Vagina (tissue), 2 donors: ENCODE measurements around the gene UTP25. TPM values are rescaled to one million over a fixed set of nuclear protein-coding genes. Genes with fewer than 3 reads are reported as not detected.

Experiments
- DNase-seq, 2 donors: peaks; one replicate each; pipeline ENCODE4 v3.0.0-alpha.2; 2017; ENCODE audit errors: extremely low spot score in 2 of 2
- H3K27ac ChIP-seq: fragments of 200-600 bp; sonication (generic); one replicate; pipeline ENCODE4 v1.5.1; 2019
- H3K27me3 ChIP-seq: fragments of 200-600 bp; sonication (generic); one replicate; pipeline ENCODE4 v1.5.1; 2019
- H3K36me3 ChIP-seq, 2 donors: fragments of 200-600 bp; sonication (generic); one replicate each; pipeline ENCODE4 v1.5.1; 2017 to 2019
- H3K4me1 ChIP-seq: fragments of 200-600 bp; sonication (generic); one replicate; pipeline ENCODE4 v1.5.1; 2019
- H3K4me3 ChIP-seq, 2 donors: fragments of 200-600 bp; sonication (generic); 1 replicate in 1 of 2; 2 replicates in 1 of 2; pipeline ENCODE4 v1.5.1; 2016 to 2019
- H3K9me3 ChIP-seq: fragments of 200-600 bp; sonication (generic); one replicate; pipeline ENCODE4 v1.5.1; 2019
- POLR2A ChIP-seq, 2 donors: fragments of 450-650 bp; IDR thresholded peaks; one replicate each; pipeline ENCODE4 v1.6.1; 2017; ENCODE audit warnings: antibody characterized with exemption in 2 of 2, mild to moderate bottlenecking in 2 of 2, moderate library complexity in 2 of 2
- POLR2AphosphoS5 ChIP-seq, 2 donors: sonication (generic); formaldehyde crosslinking; IDR thresholded peaks; one replicate each; pipeline ENCODE4 v1.9.0; 2017; ENCODE audit warnings: antibody characterized with exemption in 2 of 2, mild to moderate bottlenecking in 2 of 2, low read depth in 1 of 2; ENCODE audit not compliant: insufficient read depth in 1 of 2
- intact Hi-C: fragments of 100-400 bp; cut with DNase I; formaldehyde crosslinking; loops from one replicate; pipeline ENCODE4 v1.15.1; 2023
- total RNA-seq: library from RNA; depleted of rRNA; stranded (reverse); fragments of >200 nt; gene quantifications from one replicate; pipeline ENCODE4 v1.2.3, GENCODE V29; 2016
- TF ChIP-seq, protein P1 (sequence below), 3 experiments: fragments of 450-650 bp in 2 of 3; fragments of 200-600 bp in 1 of 3; sonication (generic) in 1 of 3; IDR thresholded peaks; one replicate each; pipeline ENCODE4 v1.5.1; 2017 to 2019; ENCODE audit warnings: antibody characterized with exemption in 3 of 3, mild to moderate bottlenecking in 2 of 3, moderate library complexity in 2 of 3

The UTP25 gene
- total RNA-seq, 1 donor from 2014 or later = 5.9 TPM

- H3K27ac ChIP-seq = peak within 1 kb of the TSS; percentile 75
- peaks cover 29% of the 10 kb centered on the region for H3K4me1 ChIP-seq
- H3K4me3 ChIP-seq = peak within 1 kb of the TSS; percentile 26 to 53
- DNase-seq = no peak
- H3K27me3 ChIP-seq = no peaks in the 10 kb centered on the region
- TF ChIP-seq POLR2A (IDR thresholded peaks at IDR 0.05) (peak in 1 of 2 donors; percentile 38), POLR2AphosphoS5 (IDR thresholded peaks at IDR 0.05; ENCODE audit: insufficient read depth in 1 of 2, low read depth in 1 of 2) (peak in 1 of 2 donors; percentile 82)
- TF ChIP-seq, protein P1, sequence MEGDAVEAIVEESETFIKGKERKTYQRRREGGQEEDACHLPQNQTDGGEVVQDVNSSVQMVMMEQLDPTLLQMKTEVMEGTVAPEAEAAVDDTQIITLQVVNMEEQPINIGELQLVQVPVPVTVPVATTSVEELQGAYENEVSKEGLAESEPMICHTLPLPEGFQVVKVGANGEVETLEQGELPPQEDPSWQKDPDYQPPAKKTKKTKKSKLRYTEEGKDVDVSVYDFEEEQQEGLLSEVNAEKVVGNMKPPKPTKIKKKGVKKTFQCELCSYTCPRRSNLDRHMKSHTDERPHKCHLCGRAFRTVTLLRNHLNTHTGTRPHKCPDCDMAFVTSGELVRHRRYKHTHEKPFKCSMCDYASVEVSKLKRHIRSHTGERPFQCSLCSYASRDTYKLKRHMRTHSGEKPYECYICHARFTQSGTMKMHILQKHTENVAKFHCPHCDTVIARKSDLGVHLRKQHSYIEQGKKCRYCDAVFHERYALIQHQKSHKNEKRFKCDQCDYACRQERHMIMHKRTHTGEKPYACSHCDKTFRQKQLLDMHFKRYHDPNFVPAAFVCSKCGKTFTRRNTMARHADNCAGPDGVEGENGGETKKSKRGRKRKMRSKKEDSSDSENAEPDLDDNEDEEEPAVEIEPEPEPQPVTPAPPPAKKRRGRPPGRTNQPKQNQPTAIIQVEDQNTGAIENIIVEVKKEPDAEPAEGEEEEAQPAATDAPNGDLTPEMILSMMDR (IDR thresholded peaks at IDR 0.05) = no peak
- intact Hi-C loops = no loop called here
- no peaks in the 10 kb centered on the region for H3K9me3 ChIP-seq
- no peaks in the 10 kb centered on the region for H3K36me3 ChIP-seq
Measured at GRCh38 chr1:209805875-209806760, 21.7 kb upstream of the UTP25 start, which contains the start of gene IRF6. IRF6 (minus strand) TSS chr1:209806142; CDS start chr1:209801413, 4,729 bp downstream.

- H3K36me3 ChIP-seq = no peaks in the 10 kb centered on the region
- no peak overlapping the region for H3K27ac ChIP-seq
- H3K4me3 ChIP-seq = no peak overlapping the region
- TF ChIP-seq POLR2A (IDR thresholded peaks at IDR 0.05) (no peak), POLR2AphosphoS5 (IDR thresholded peaks at IDR 0.05; ENCODE audit: insufficient read depth in 1 of 2, low read depth in 1 of 2) (no peak)
- TF ChIP-seq, protein P1 (IDR thresholded peaks at IDR 0.05) = no peak
- H3K4me1 ChIP-seq = peaks cover 19% of the 10 kb centered on the region
- DNase-seq = peak in 1 of 2 donors; percentile 27
- intact Hi-C loops = no loop called here
- no peaks in the 10 kb centered on the region for H3K9me3 ChIP-seq
- no peaks in the 10 kb centered on the region for H3K27me3 ChIP-seq
Measured at GRCh38 chr1:209807509-209807908, 20.3 kb upstream of the UTP25 start.

GRCh38 chr1:209808059-209808581 is 19.7 kb upstream of the UTP25 start:
- Histone ChIP-seq H3K4me3 (no peak overlapping the region), H3K27me3 (no peaks in the 10 kb centered on the region), H3K36me3 (no peaks in the 10 kb centered on the region), H3K9me3 (no peaks in the 10 kb centered on the region), H3K4me1 (peaks cover 13% of the 10 kb centered on the region), H3K27ac (no peak overlapping the region)
- intact Hi-C loops = no loop called here
- TF ChIP-seq, protein P1 (IDR thresholded peaks at IDR 0.05) = no peak
- TF ChIP-seq POLR2A (IDR thresholded peaks at IDR 0.05) (no peak), POLR2AphosphoS5 (IDR thresholded peaks at IDR 0.05; ENCODE audit: insufficient read depth in 1 of 2, low read depth in 1 of 2) (no peak)
- peak in 1 of 2 donors; percentile 79 for DNase-seq

DNA sequence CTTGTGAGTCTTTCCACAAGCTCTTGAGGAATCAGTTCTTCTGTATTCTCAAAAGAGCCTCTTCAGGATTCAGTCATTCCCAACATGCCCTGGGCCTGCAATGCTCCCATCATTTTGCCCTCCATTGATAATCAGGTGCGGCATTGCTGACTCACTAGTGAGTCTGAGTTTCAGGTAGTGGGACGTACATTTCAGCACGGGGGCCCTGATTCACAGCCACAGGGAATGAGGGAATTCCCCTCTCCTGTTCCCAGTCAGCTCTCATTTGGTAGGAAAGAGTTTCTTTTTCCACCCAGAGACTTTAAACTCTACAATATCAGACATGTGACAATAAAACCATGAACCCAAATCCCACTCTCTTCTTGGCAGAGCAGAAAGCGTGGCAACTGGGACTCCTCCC is 18.2 kb upstream of the UTP25 start:
- peaks cover 6% of the 10 kb centered on the region for H3K4me1 ChIP-seq
- TF ChIP-seq, protein P1 (IDR thresholded peaks at IDR 0.05) = no peak
- TF ChIP-seq POLR2AphosphoS5 (IDR thresholded peaks at IDR 0.05; ENCODE audit: insufficient read depth in 1 of 2, low read depth in 1 of 2) = no peak
- TF ChIP-seq POLR2A (IDR thresholded peaks at IDR 0.05) = no peak

More for the DNA sequence above, 18.2 kb upstream of the UTP25 start:
- Histone ChIP-seq H3K4me3 (no peak overlapping the region), H3K27me3 (no peaks in the 10 kb centered on the region), H3K36me3 (no peaks in the 10 kb centered on the region), H3K27ac (no peak overlapping the region), H3K9me3 (no peaks in the 10 kb centered on the region)
- intact Hi-C loops = no loop called here
- DNase-seq = peak in 1 of 2 donors; percentile 40
